HS-5 (cell line): Measurements from ENCODE around the gene ZNF628.

Source experiments
- DNase-seq: peaks from one replicate; pipeline ENCODE4 v3.0.0-alpha.2; 2012; ENCODE audit warnings: low read depth

Gene ZNF628

GRCh38 chr19:55530996-55531395 is 54.6 kb downstream of the ZNF628 start:
- no peak for DNase-seq
